BJ (cell line): Measurements from ENCODE around the gene DDTL. TPM values are rescaled to one million over a fixed set of nuclear protein-coding genes. Genes with fewer than 3 reads are reported as not detected.
"Not testable (repeated sequence)": the region's sequence is repeated elsewhere in the genome, so short reads cannot be mapped to it uniquely, and the experiment has no call there.

Experiments used
- CTCF ChIA-PET: fragments of 350-600 bp; formaldehyde crosslinking; extraction: SDS; loops from one replicate; lab custom pipeline; 2021; ENCODE audit warnings: antibody characterized with exemption, inconsistent platforms; lab: Yijun Ruan, JAX
- POLR2A ChIA-PET: fragments of 300-600 bp; sonication (Branson Sonifier 250); formaldehyde crosslinking; extraction: SDS; loops from one replicate; lab custom pipeline; 2021; ENCODE audit warnings: antibody characterized with exemption; lab: Charles Lee
- DNase-seq: peaks from one replicate; pipeline ENCODE4 v3.0.0-alpha.2; 2011; ENCODE audit warnings: low read depth
- H3K27me3 ChIP-seq: 2 replicates; pipeline ENCODE4 v1.6.0; 2011; ENCODE audit warnings: low read length; ENCODE audit not compliant: control insufficient read depth, insufficient read depth
- H3K36me3 ChIP-seq: 2 replicates; pipeline ENCODE4 v1.5.1; 2011; ENCODE audit warnings: low read length; ENCODE audit not compliant: control insufficient read depth, insufficient read depth
- H3K4me3 ChIP-seq: 2 replicates; pipeline ENCODE4 v1.5.1; 2011; ENCODE audit warnings: low read depth, mild to moderate bottlenecking, control low read depth, low read length
- polyA plus RNA-seq: library from polyadenylated mRNA; depleted of rRNA; stranded (reverse); fragments of >200 nt; gene quantifications from 2 replicates; pipeline ENCODE4 v1.2.3, GENCODE V29; 2011
- TF ChIP-seq, protein P1 (sequence below): IDR thresholded peaks from 2 replicates; pipeline ENCODE4 v1.5.1; 2011; ENCODE audit warnings: low read depth, mild to moderate bottlenecking, control low read depth, inconsistent platforms, low read length, moderate library complexity; ENCODE audit not compliant: insufficient read depth

Gene DDTL
- polyA plus RNA-seq, 1 experiment, result 0.06 TPM

DNA sequence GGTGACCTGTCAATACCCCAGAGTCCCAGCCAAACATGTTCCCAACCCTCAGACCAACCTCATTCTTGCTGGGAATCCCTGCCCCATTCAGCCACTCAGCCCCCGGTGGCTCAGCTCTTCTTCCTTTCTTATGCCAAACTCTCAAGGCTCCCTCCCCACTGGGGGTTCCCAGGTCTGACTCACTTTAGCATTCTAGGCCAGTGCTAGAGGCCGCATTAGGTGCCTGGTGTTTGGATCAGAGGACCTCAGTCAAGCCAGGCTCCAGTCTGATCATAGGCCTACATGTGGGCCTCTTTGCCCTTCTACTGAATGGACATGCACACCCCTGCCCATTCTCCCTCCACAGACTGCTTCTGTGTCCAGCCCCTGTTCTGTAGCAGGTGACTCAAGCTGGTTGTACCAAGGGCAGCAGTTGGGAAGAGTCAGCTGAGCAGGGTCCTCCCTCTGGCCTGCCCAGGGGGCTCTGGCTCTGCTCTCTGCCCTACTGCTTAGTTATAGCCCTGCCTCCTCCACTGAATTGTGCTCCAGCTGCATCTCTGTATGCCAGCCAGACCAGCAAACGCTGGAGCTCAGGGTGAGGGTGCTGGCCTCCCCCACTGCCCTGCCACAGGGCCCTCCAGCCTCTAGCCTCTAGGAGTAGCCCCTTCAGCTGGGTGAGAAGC is 23.0 kb downstream of the DDTL start:
- H3K4me3 ChIP-seq, H3K27me3 ChIP-seq, DNase-seq, POLR2A ChIA-PET, CTCF ChIA-PET, H3K36me3 ChIP-seq: not testable (repeated sequence)

DNA sequence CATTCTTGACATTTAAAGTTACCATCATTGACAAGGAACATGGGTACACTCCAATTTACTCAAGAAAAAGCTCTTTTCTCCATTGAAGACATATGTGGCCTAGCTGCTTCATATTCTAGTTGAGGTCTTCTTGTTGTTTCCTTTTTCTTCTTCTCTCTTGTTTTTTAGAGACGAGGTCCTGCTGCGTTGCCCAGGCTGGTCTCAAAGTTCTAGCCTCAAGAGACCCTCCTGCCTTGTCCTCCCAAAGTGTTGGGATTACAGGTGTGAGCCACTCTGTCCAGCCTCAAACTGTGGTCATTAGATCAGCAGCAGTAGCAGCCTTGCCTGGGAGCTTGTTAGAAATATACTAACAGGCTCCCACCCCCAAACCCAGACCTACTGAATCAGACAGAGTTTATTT is 26.4 kb downstream of the DDTL start:
- POLR2A ChIA-PET, H3K36me3 ChIP-seq, H3K4me3 ChIP-seq, DNase-seq, CTCF ChIA-PET, H3K27me3 ChIP-seq: not testable (repeated sequence)

DNA sequence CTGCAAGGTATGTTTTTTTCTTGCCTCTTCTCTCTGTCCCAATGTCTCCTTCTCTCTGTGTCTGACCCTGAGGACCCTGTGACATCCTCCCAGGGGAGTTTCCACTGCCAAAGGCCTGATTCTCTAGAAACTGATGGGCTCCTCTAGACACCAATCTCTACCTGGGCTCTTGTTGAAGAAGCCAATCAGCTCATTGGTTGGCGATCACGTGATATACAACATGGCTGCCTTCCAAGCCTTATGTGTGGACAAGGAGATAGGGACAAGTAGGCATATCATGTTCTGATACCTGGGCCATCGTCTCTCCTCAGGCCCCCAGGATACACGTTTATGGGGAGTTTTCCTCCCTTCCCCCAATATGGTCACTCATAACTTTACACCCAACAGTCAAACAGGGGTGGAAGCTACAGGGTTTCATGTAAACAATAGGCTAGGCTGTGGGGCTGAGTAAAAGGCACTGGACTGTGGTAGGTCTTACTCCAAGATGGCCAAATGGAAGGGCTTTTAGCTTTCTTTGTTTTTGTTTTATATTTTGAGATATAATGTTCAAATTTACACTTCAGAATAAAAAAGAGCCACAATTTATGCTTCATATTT is 27.0 kb downstream of the DDTL start:
- H3K36me3 ChIP-seq, H3K4me3 ChIP-seq, H3K27me3 ChIP-seq, POLR2A ChIA-PET, DNase-seq: not testable (repeated sequence)
- CTCF ChIA-PET, result interaction anchor here (1.4 kb wide), 1 partner anchor 37 kb away, joined by 7 read pairs; no protein-coding TSS in a partner anchor

DNA sequence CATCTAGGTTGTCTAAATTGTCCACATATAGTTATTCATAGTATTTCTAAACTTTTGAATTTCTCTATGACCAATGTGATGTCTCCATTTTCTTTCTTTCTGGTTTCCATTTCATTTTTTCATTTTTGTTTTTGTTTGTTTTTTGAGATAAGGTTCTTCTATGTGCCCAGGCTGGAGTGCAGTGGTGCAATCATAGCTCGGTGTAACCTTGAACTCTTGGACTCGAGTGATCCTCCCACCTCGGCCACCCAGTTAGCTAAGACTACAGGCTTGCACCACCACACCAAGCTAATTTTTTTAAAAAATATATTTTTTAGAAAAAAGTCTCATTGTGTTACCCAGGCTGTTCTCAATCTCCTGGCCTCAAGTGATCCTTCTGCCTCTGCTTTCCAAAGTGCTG is 30.4 kb downstream of the DDTL start:
- H3K27me3 ChIP-seq, result no peaks in the 10 kb centered on the region; the same call in 1 of the 2 replicates
- H3K36me3 ChIP-seq, result no peaks in the 10 kb centered on the region
- CTCF ChIA-PET, result interaction anchor here (1.1 kb wide), 1 partner anchor 41 kb away, joined by 3 read pairs; no protein-coding TSS in a partner anchor
- H3K4me3 ChIP-seq, result no peak overlapping the region
- DNase-seq, result no peak
- POLR2A ChIA-PET, result no interaction called here
- TF ChIP-seq, protein P1, sequence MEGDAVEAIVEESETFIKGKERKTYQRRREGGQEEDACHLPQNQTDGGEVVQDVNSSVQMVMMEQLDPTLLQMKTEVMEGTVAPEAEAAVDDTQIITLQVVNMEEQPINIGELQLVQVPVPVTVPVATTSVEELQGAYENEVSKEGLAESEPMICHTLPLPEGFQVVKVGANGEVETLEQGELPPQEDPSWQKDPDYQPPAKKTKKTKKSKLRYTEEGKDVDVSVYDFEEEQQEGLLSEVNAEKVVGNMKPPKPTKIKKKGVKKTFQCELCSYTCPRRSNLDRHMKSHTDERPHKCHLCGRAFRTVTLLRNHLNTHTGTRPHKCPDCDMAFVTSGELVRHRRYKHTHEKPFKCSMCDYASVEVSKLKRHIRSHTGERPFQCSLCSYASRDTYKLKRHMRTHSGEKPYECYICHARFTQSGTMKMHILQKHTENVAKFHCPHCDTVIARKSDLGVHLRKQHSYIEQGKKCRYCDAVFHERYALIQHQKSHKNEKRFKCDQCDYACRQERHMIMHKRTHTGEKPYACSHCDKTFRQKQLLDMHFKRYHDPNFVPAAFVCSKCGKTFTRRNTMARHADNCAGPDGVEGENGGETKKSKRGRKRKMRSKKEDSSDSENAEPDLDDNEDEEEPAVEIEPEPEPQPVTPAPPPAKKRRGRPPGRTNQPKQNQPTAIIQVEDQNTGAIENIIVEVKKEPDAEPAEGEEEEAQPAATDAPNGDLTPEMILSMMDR, result no peak

DNA sequence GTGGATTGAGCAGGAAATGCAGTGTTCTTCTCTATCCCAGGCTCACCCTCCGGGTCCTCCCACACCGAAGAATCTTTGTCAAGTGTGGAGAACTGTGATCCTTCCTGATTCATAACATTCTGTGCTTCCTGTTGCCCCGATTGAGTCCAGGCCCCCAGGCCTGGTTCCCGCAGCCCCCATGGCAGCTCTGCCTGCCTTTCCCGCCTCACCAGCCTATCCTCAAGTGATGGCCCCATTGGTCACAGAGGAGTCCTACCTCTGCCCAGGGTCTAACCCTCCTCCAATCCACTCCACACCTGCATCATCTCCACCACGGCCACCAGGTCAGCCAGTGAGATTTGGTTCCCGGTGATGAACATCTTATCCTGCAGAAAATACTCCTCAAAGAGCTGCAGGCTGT is 33.1 kb downstream of the DDTL start:
- DNase-seq, H3K27me3 ChIP-seq, H3K4me3 ChIP-seq, CTCF ChIA-PET, POLR2A ChIA-PET, H3K36me3 ChIP-seq: not testable (repeated sequence)

GRCh38 chr22:24001314-24001713 is 34.6 kb downstream of the DDTL start:
- POLR2A ChIA-PET, result no interaction called here
- Histone ChIP-seq H3K4me3 (no peak overlapping the region), H3K27me3 (peaks cover 3% of the 10 kb centered on the region; the same call in 1 of the 2 replicates), H3K36me3 (no peaks in the 10 kb centered on the region)
- TF ChIP-seq, protein P1, result no peak
- DNase-seq, result no peak
- CTCF ChIA-PET, result interaction anchor here (0.6 kb wide), 1 partner anchor 1222 kb away, joined by 3 read pairs; no protein-coding TSS in a partner anchor

DNA sequence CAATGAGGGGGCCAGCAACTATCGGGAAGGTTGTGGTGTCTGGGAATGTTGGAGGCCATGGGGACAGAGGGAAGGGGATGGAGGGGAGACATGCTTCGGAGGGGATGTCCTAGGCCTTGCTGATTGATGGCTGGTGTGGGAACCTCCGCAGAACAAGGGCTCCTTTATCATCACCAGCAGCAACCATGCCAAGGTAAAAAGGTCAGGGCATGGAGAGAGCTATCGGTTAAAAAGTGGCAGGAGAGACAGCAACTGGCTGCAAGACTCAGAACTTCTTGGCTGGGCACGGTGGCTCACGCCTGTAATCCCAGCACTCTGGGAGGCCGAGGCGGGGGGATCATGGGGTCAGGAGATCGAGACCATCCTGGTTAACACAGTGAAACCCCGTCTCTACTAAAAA is 35.6 kb downstream of the DDTL start:
- ChIA-PET CTCF (no interaction called here), POLR2A (no interaction called here)
- TF ChIP-seq, protein P1, result no peak
- Histone ChIP-seq H3K27me3 (peaks cover 3% of the 10 kb centered on the region; the same call in 1 of the 2 replicates), H3K4me3 (no peak overlapping the region), H3K36me3 (no peaks in the 10 kb centered on the region)
- no peak for DNase-seq
